Astrocyte of the cerebellum (primary cell): ENCODE results near the gene PRKAR1B.

Experiments used
- DNase-seq: peaks from one replicate; pipeline ENCODE4 v3.0.0-alpha.2; 2011; ENCODE audit warnings: low read depth
- H3K4me3 ChIP-seq: 2 replicates; pipeline ENCODE4 v1.5.1; 2011; ENCODE audit warnings: mild to moderate bottlenecking, low read depth, low read length, moderate library complexity
- CTCF ChIP-seq: IDR thresholded peaks from 2 replicates; pipeline ENCODE4 v1.5.1; 2012; ENCODE audit warnings: low read length, low read depth, moderate library complexity, mild to moderate bottlenecking; ENCODE audit errors: missing control alignments
- in situ Hi-C: cut with HindIII; loops from 2 replicates; pipeline ENCODE4 v1.10.0; 2017; ENCODE audit warnings: low sequenced_read_pairs

Gene PRKAR1B

GRCh38 chr7:596071-596818, 130.8 kb downstream of the PRKAR1B start:
- in situ Hi-C loops = no loop called here
- TF ChIP-seq CTCF = no peak
- no peak for DNase-seq
- H3K4me3 ChIP-seq = no peak overlapping the region

DNA sequence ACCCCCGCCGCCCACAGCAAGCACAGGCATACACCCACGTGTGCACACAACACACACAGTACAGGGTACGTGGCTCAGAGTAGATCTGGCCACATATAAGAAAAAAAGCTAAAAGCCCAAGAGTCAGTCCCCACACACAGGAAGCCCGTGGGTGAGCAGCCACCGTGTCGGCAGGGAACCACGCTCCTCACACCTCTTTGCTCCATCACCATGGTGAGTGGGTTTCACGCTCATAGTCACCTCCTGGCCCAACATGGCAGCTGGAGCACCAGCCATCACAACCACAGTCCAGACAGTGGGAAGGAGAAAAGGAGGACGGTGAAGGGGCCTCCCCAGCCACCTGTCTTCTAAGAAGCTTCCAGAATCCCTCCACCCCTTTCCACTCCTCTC, 131.5 kb downstream of the PRKAR1B start:
- H3K4me3 ChIP-seq = no peak overlapping the region
- in situ Hi-C loops = no loop called here
- no peak for DNase-seq
- no peak for TF ChIP-seq CTCF

GRCh38 chr7:594920-595620, 132.0 kb downstream of the PRKAR1B start:
- no peak for TF ChIP-seq CTCF
- DNase-seq = no peak
- H3K4me3 ChIP-seq = no peak overlapping the region
- in situ Hi-C loops = no loop called here

DNA sequence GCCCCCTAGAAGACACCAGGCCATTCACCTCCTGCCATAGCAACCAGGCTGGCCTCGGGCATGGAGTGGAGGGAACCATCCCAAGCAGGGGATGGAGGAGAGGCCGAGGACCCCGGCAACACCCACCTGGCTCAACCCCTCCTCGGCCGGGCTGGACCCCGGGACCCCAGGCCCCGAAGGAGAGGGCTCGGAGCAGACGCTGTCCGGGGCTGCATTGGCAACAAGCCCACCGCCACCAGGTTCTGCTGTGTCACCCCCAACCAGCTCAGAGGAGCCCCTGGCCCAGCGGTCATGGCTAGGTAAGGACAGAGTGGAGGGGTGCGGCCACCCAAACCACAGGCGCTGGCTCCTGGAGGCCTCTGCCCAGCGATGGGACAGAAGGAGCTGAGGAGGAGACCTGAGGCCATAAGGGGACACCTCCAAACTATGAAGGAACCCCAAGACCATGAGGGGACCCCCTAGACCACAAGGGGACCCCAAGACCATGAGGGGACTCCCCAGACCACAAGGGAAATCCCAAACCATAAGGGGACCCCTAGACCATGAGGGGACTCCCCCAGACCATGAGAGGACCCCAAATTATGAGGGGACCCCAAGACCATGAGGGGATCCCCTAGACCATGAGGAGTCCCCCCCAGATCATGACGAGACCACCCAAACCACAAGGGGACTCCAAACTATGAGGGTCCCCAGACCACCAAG, 132.7 kb downstream of the PRKAR1B start:
- H3K4me3 ChIP-seq = no peak overlapping the region
- TF ChIP-seq CTCF = no peak
- no peak for DNase-seq
- in situ Hi-C loops = no loop called here

- DNase-seq = no peak
- no peak overlapping the region for H3K4me3 ChIP-seq
- no peak for TF ChIP-seq CTCF
- in situ Hi-C loops = no loop called here
These were observed 133.6 kb downstream of the PRKAR1B start for GRCh38 chr7:593324-594115.

- TF ChIP-seq CTCF = no peak
- in situ Hi-C loops = no loop called here
- DNase-seq = no peak
- no peak overlapping the region for H3K4me3 ChIP-seq
These were observed 135.0 kb downstream of the PRKAR1B start for GRCh38 chr7:591856-592628.
